WTC11 (cell line): ENCODE measurements around the gene FGFR3. TPM values are rescaled to one million over a fixed set of nuclear protein-coding genes. Genes with fewer than 3 reads are reported as not detected.

ENCODE experiments used
- ATAC-seq: fragments of 200-7000 bp; cut with Tn5 transposase; 2 replicates; pipeline ENCODE4 v1.10.0; 2021; ENCODE audit warnings: mild to moderate bottlenecking, moderate library complexity
- CTCF ChIA-PET: fragments of 300-600 bp; sonication (Branson Sonifier 250); formaldehyde crosslinking; loops from one replicate; lab custom pipeline; 2021; ENCODE audit warnings: antibody characterized with exemption; lab: Charles Lee
- POLR2A ChIA-PET: fragments of 350-600 bp; sonication (Branson Sonifier 250); formaldehyde crosslinking; loops from one replicate; lab custom pipeline; 2021; ENCODE audit warnings: antibody characterized with exemption; lab: Charles Lee
- DNase-seq: peaks from one replicate; pipeline ENCODE4 v3.0.0; 2021; ENCODE audit warnings: low spot score
- H3K27ac Mint-ChIP-seq: 2 replicates; pipeline ENCODE4 v1.8.0; 2021; ENCODE audit warnings: mixed read lengths
- H3K27me3 Mint-ChIP-seq: 2 replicates; pipeline ENCODE4 v1.8.0; 2021; ENCODE audit warnings: low read depth, mild to moderate bottlenecking, moderate library complexity, mixed read lengths
- H3K36me3 Mint-ChIP-seq: 2 replicates; pipeline ENCODE4 v1.8.0; 2021; ENCODE audit warnings: mixed read lengths
- H3K4me1 Mint-ChIP-seq: 2 replicates; pipeline ENCODE4 v1.8.0; 2022; ENCODE audit warnings: mixed read lengths
- H3K4me3 Mint-ChIP-seq: 2 replicates; pipeline ENCODE4 v1.8.0; 2021; ENCODE audit warnings: mild to moderate bottlenecking, moderate library complexity, mixed read lengths
- H3K9me3 Mint-ChIP-seq: 2 replicates; pipeline ENCODE4 v1.8.0; 2021; ENCODE audit warnings: mixed read lengths
- CBFB ChIP-seq: sonication (generic); formaldehyde crosslinking; IDR thresholded peaks from 2 replicates; pipeline ENCODE4 v1.8.1; 2022; ENCODE audit warnings: mild to moderate bottlenecking, low read depth, missing genetic modification reagents
- MXD4 ChIP-seq: fragments of 250-450 bp; sonication (Bioruptor Pico); IDR thresholded peaks from 2 replicates; pipeline ENCODE4 v1.8.0; 2021; ENCODE audit warnings: mild to moderate bottlenecking, moderate library complexity, borderline replicate concordance
- NR3C1 ChIP-seq: sonication (generic); formaldehyde crosslinking; conservative IDR thresholded peaks from 2 replicates; pipeline ENCODE4 v1.8.1; 2023; ENCODE audit warnings: low read depth, mild to moderate bottlenecking, missing genetic modification reagents
- SP1 ChIP-seq: sonication (generic); formaldehyde crosslinking; conservative IDR thresholded peaks from 2 replicates; pipeline ENCODE4 v1.8.1; 2022; ENCODE audit warnings: missing genetic modification reagents
- TEAD4 ChIP-seq: sonication (generic); formaldehyde crosslinking; IDR thresholded peaks from 2 replicates; pipeline ENCODE4 v1.8.0; 2022; ENCODE audit warnings: mild to moderate bottlenecking, missing genetic modification reagents
- ZNF232 ChIP-seq: sonication (generic); formaldehyde crosslinking; IDR thresholded peaks from 2 replicates; pipeline ENCODE4 v1.8.0; 2022; ENCODE audit warnings: mild to moderate bottlenecking, missing genetic modification reagents
- ZNF423 ChIP-seq: fragments of 250-450 bp; sonication (Bioruptor Pico); IDR thresholded peaks from 2 replicates; pipeline ENCODE4 v2.1.2; 2022; ENCODE audit warnings: mild to moderate bottlenecking, moderate library complexity
- ZNF671 ChIP-seq: fragments of 250-450 bp; sonication (Bioruptor Pico); IDR thresholded peaks from 2 replicates; pipeline ENCODE4 v1.8.0; 2021; ENCODE audit warnings: mild to moderate bottlenecking
- total RNA-seq: library from RNA; stranded (reverse); gene quantifications from 3 replicates; pipeline ENCODE4 v1.2.3, GENCODE V29; 2021
- TF ChIP-seq, protein P1 (sequence below): sonication (generic); formaldehyde crosslinking; IDR thresholded peaks from 2 replicates; pipeline ENCODE4 v1.8.0; 2022; ENCODE audit warnings: missing genetic modification reagents
- TF ChIP-seq, protein P2 (sequence below): fragments of 250-450 bp; sonication (Bioruptor Pico); IDR thresholded peaks from 2 replicates; pipeline ENCODE4 v1.9.0; 2021; ENCODE audit warnings: mild to moderate bottlenecking, borderline replicate concordance
- TF ChIP-seq, protein P3 (sequence below): sonication (generic); formaldehyde crosslinking; IDR thresholded peaks from 2 replicates; pipeline ENCODE4 v1.8.1; 2023; ENCODE audit warnings: mild to moderate bottlenecking, missing genetic modification reagents
- TF ChIP-seq, protein P4 (sequence below): sonication (generic); formaldehyde crosslinking; IDR thresholded peaks from 2 replicates; pipeline ENCODE4 v1.8.1; 2022; ENCODE audit warnings: missing genetic modification reagents, borderline replicate concordance
- TF ChIP-seq, protein P5 (sequence below): sonication (generic); formaldehyde crosslinking; IDR thresholded peaks from 2 replicates; pipeline ENCODE4 v1.8.0; 2023; ENCODE audit warnings: mild to moderate bottlenecking, missing genetic modification reagents
- TF ChIP-seq, protein P6 (sequence below): fragments of 250-450 bp; sonication (Bioruptor Pico); conservative IDR thresholded peaks from 2 replicates; pipeline ENCODE4 v1.9.0; 2021; ENCODE audit warnings: mild to moderate bottlenecking

The FGFR3 gene
- total RNA-seq, 1 experiment from 2014 or later: 19.9 TPM

DNA sequence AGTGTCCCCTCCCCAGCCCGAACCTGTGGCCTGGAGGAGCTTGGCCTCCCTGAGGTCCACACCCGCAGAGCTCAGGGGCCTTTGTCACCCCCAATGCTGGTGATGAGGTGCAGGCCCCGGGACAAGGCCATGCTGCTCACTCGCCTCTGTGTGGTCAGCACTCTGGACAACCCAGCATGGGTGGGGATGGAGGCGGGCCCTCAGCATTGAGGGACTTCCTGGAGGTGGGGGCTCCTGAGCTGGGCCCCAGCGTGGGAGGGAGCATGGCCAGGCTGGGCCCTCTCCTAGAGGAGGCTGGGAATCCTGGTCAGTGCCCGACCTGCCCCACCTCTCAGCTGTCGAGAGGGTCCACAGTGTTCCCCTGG lies 41.2 kb upstream of the FGFR3 start:
- Mint-ChIP-seq H3K27me3 (peaks cover 2% of the 10 kb centered on the region; the same call in 1 of the 2 replicates), H3K4me1 (no peaks in the 10 kb centered on the region), H3K4me3 (no peak overlapping the region), H3K27ac (no peak overlapping the region), H3K36me3 (no peaks in the 10 kb centered on the region), H3K9me3 (no peaks in the 10 kb centered on the region)
- POLR2A ChIA-PET: interaction anchor here (0.9 to 1.3 kb wide), 3 partner anchors 10 to 42 kb away, joined by 3 to 4 read pairs (median 3); no protein-coding TSS in a partner anchor
- DNase-seq: no peak
- TF ChIP-seq, protein P1, sequence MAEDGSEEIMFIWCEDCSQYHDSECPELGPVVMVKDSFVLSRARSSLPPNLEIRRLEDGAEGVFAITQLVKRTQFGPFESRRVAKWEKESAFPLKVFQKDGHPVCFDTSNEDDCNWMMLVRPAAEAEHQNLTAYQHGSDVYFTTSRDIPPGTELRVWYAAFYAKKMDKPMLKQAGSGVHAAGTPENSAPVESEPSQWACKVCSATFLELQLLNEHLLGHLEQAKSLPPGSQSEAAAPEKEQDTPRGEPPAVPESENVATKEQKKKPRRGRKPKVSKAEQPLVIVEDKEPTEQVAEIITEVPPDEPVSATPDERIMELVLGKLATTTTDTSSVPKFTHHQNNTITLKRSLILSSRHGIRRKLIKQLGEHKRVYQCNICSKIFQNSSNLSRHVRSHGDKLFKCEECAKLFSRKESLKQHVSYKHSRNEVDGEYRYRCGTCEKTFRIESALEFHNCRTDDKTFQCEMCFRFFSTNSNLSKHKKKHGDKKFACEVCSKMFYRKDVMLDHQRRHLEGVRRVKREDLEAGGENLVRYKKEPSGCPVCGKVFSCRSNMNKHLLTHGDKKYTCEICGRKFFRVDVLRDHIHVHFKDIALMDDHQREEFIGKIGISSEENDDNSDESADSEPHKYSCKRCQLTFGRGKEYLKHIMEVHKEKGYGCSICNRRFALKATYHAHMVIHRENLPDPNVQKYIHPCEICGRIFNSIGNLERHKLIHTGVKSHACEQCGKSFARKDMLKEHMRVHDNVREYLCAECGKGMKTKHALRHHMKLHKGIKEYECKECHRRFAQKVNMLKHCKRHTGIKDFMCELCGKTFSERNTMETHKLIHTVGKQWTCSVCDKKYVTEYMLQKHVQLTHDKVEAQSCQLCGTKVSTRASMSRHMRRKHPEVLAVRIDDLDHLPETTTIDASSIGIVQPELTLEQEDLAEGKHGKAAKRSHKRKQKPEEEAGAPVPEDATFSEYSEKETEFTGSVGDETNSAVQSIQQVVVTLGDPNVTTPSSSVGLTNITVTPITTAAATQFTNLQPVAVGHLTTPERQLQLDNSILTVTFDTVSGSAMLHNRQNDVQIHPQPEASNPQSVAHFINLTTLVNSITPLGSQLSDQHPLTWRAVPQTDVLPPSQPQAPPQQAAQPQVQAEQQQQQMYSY (CRISPR knock-in tag): no peak
- TF ChIP-seq ZNF232 (CRISPR knock-in tag) (no peak), SP1 (CRISPR knock-in tag) (no peak), ZNF671 (CRISPR knock-in tag) (no peak), MXD4 (CRISPR knock-in tag) (no peak)
- TF ChIP-seq, protein P2, sequence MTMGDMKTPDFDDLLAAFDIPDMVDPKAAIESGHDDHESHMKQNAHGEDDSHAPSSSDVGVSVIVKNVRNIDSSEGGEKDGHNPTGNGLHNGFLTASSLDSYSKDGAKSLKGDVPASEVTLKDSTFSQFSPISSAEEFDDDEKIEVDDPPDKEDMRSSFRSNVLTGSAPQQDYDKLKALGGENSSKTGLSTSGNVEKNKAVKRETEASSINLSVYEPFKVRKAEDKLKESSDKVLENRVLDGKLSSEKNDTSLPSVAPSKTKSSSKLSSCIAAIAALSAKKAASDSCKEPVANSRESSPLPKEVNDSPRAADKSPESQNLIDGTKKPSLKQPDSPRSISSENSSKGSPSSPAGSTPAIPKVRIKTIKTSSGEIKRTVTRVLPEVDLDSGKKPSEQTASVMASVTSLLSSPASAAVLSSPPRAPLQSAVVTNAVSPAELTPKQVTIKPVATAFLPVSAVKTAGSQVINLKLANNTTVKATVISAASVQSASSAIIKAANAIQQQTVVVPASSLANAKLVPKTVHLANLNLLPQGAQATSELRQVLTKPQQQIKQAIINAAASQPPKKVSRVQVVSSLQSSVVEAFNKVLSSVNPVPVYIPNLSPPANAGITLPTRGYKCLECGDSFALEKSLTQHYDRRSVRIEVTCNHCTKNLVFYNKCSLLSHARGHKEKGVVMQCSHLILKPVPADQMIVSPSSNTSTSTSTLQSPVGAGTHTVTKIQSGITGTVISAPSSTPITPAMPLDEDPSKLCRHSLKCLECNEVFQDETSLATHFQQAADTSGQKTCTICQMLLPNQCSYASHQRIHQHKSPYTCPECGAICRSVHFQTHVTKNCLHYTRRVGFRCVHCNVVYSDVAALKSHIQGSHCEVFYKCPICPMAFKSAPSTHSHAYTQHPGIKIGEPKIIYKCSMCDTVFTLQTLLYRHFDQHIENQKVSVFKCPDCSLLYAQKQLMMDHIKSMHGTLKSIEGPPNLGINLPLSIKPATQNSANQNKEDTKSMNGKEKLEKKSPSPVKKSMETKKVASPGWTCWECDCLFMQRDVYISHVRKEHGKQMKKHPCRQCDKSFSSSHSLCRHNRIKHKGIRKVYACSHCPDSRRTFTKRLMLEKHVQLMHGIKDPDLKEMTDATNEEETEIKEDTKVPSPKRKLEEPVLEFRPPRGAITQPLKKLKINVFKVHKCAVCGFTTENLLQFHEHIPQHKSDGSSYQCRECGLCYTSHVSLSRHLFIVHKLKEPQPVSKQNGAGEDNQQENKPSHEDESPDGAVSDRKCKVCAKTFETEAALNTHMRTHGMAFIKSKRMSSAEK (CRISPR knock-in tag): no peak
- TF ChIP-seq, protein P3, sequence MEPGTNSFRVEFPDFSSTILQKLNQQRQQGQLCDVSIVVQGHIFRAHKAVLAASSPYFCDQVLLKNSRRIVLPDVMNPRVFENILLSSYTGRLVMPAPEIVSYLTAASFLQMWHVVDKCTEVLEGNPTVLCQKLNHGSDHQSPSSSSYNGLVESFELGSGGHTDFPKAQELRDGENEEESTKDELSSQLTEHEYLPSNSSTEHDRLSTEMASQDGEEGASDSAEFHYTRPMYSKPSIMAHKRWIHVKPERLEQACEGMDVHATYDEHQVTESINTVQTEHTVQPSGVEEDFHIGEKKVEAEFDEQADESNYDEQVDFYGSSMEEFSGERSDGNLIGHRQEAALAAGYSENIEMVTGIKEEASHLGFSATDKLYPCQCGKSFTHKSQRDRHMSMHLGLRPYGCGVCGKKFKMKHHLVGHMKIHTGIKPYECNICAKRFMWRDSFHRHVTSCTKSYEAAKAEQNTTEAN (CRISPR knock-in tag): no peak
- CTCF ChIA-PET: interaction anchor here (0.7 to 2.7 kb wide), 10 partner anchors 14 to 159 kb away, joined by 3 to 30 read pairs (median 7); partner anchors contain the start of gene FGFR3
- ATAC-seq: no peak

DNA sequence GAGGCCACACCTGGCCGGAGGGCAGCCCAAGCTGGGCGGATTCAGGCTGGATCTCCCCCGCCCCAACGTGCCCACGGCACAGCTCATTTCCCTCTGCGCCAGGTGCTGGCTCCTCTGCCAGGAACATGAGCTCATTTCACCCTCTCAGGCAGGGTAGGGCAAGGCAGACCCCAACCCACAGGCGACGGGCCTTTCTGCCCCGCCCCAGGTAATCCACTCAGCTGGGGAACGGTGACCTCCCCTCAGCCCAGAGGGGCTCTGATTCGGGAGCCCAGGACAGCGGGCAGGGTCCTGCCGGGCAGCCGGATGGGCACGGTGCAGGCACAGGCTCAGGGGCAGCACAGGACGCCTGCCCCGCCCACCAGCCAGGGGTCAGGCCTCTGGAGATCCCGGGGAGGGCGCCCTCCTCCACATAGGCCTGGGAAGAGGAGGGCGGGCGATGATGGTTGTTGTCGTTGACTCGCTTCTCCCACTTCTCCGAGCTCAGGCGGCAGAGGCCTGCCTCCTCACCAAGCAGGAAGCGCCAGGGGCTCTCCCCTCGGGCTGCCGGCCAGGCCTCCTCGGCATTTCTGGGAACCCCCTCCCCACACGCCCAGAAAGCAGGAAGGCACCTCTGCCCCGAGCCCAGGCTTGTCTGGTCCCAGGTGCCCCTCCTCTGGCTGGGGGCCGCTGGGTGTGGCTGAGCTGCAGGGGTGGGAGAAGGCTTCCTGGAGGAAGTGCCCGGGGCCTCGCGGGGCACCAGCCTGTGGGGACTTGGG lies 40.6 kb upstream of the FGFR3 start:
- Mint-ChIP-seq H3K27me3 (peaks cover 2% of the 10 kb centered on the region; the same call in 1 of the 2 replicates), H3K36me3 (no peaks in the 10 kb centered on the region), H3K9me3 (no peaks in the 10 kb centered on the region), H3K27ac (no peak overlapping the region), H3K4me3 (no peak overlapping the region), H3K4me1 (no peaks in the 10 kb centered on the region)
- ChIA-PET CTCF (interaction anchor here (0.7 to 2.7 kb wide), 12 partner anchors 13 to 158 kb away, joined by 3 to 30 read pairs (median 6); partner anchors contain the start of gene FGFR3), POLR2A (interaction anchor here (0.9 to 1.3 kb wide), 4 partner anchors 10 to 57 kb away, joined by 3 to 4 read pairs (median 3); no protein-coding TSS in a partner anchor)
- no peak for DNase-seq
- peak; percentile 25 for ATAC-seq
- TF ChIP-seq NR3C1 (CRISPR knock-in tag) (no peak), CBFB (no peak), ZNF671 (CRISPR knock-in tag) (no peak), ZNF232 (CRISPR knock-in tag) (no peak), ZNF423 (no peak), TEAD4 (no peak)
- TF ChIP-seq, protein P4, sequence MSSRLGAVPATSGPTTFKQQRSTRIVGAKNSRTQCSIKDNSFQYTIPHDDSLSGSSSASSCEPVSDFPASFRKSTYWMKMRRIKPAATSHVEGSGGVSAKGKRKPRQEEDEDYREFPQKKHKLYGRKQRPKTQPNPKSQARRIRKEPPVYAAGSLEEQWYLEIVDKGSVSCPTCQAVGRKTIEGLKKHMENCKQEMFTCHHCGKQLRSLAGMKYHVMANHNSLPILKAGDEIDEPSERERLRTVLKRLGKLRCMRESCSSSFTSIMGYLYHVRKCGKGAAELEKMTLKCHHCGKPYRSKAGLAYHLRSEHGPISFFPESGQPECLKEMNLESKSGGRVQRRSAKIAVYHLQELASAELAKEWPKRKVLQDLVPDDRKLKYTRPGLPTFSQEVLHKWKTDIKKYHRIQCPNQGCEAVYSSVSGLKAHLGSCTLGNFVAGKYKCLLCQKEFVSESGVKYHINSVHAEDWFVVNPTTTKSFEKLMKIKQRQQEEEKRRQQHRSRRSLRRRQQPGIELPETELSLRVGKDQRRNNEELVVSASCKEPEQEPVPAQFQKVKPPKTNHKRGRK (CRISPR knock-in tag): no peak
- TF ChIP-seq, protein P5, sequence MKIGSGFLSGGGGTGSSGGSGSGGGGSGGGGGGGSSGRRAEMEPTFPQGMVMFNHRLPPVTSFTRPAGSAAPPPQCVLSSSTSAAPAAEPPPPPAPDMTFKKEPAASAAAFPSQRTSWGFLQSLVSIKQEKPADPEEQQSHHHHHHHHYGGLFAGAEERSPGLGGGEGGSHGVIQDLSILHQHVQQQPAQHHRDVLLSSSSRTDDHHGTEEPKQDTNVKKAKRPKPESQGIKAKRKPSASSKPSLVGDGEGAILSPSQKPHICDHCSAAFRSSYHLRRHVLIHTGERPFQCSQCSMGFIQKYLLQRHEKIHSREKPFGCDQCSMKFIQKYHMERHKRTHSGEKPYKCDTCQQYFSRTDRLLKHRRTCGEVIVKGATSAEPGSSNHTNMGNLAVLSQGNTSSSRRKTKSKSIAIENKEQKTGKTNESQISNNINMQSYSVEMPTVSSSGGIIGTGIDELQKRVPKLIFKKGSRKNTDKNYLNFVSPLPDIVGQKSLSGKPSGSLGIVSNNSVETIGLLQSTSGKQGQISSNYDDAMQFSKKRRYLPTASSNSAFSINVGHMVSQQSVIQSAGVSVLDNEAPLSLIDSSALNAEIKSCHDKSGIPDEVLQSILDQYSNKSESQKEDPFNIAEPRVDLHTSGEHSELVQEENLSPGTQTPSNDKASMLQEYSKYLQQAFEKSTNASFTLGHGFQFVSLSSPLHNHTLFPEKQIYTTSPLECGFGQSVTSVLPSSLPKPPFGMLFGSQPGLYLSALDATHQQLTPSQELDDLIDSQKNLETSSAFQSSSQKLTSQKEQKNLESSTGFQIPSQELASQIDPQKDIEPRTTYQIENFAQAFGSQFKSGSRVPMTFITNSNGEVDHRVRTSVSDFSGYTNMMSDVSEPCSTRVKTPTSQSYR (CRISPR knock-in tag): no peak
- TF ChIP-seq, protein P6, sequence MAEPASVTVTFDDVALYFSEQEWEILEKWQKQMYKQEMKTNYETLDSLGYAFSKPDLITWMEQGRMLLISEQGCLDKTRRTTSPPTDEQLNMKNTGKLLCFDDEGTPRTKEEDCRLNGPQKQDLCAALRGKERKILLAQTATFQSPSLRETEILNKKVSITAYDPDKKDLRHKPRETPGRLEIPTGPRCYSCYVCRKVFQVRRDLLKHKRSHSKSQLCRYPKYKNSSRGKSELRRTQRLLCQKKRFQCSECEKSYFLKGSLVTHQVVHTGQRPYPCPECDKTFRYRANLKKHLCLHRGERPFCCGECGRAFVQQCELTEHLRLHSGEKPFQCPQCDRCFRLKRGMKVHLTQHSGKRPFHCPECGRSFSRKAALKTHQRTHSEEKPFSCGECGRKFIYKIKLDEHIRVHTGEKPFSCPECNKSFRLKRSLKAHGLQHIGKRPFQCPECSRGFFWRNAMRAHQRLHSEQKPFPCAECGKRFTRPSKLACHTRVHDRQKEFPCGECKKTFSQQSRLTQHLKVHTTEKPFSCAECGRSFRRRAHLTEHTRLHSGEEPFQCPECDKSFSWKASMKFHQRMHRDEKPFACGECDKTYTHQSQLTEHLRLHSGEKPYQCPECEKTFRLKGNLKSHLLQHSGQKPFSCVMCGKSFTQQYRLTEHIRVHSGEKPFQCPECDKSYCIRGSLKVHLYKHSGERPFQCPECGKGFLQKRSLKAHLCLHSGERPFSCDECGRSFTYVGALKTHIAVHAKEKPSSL (CRISPR knock-in tag): no peak
